GM21717 (cell line): ENCODE measurements around the gene MFNG.
"Not testable (repeated sequence)": the region's sequence is repeated elsewhere in the genome, so short reads cannot be mapped to it uniquely, and the experiment has no call there.

Source experiments
- ATAC-seq: cut with Tn5 transposase; IDR thresholded peaks from one replicate; pipeline ENCODE4 v1.9.1; 2021; ENCODE audit warnings: mild to moderate bottlenecking, moderate library complexity; ENCODE audit not compliant: unreplicated experiment

The MFNG gene

GRCh38 chr22:37476389-37477329 is 9.5 kb downstream of the MFNG start:
- no peak for ATAC-seq

DNA sequence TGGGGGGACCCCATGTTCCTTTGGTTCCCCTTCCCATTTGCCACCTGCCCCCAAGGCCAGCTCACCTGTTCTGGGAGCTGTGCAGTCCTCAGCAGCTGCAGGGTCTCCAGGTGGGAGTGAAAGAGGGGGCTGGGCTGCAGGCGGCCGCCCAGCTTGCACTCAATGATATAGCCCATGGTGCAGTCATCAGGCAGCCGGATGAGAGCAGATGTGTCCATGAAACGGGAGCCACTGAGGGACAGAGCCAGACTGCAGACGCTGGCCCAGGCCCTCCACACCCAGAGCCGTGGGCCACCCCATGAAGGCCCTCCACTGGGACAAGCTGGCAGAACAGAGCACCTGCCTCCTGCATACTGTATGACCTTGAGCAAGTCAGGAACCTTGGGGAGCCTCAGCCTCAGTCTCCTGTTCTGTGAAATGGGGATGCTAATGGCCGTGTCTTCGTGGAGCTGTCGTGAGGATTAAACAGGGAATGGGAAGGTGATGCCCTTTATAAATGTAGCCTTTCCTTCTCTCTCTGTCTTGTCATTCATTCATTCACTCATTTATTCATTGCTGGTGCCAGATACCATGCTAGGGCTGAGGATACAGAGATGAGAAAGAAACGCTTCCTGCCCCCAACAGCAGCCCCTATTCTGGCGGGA is 11.6 kb downstream of the MFNG start:
- ATAC-seq = no peak

DNA sequence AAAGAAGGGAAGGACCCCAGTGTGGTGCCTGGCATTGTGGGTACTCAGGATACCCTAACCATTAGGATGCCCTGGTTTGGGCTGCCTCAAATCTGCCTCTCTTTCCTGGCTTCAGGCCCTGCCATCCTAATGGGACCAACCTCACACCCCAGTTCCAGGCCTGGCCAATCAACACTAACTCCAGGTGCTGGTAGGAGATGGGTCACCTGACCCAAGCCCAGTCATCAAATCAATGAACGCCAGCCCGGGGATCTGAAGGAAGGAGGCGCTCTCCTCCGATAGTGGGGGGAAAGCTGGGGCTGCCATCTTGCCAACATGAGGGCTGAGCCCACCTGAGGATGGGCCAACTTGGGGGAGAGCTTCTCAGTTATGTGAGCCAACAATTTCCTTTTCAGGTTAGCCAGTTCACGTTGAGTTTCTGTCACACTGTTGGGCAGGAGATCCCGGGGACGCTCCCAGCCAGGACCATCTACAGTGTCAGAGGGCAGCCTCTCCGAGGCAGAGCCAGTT is 12.7 kb downstream of the MFNG start:
- ATAC-seq = no peak

- ATAC-seq = no peak
Observed at GRCh38 chr22:37472418-37473006, 13.7 kb downstream of the MFNG start.

- ATAC-seq = no peak
Observed at GRCh38 chr22:37471727-37472417, 14.3 kb downstream of the MFNG start.

GRCh38 chr22:37470087-37470445 is 16.1 kb downstream of the MFNG start:
- ATAC-seq = no peak

- ATAC-seq = no peak
Observed at GRCh38 chr22:37469416-37470086, 16.6 kb downstream of the MFNG start.

GRCh38 chr22:37468201-37468695 is 17.9 kb downstream of the MFNG start:
- ATAC-seq = not testable (repeated sequence)

- ATAC-seq = no peak
Observed at GRCh38 chr22:37467391-37467955, 18.7 kb downstream of the MFNG start.

- ATAC-seq = peak; percentile 50
Observed at GRCh38 chr22:37464181-37464580, 22.0 kb downstream of the MFNG start.

- no peak for ATAC-seq
Observed at GRCh38 chr22:37462983-37463382, 23.2 kb downstream of the MFNG start.

DNA sequence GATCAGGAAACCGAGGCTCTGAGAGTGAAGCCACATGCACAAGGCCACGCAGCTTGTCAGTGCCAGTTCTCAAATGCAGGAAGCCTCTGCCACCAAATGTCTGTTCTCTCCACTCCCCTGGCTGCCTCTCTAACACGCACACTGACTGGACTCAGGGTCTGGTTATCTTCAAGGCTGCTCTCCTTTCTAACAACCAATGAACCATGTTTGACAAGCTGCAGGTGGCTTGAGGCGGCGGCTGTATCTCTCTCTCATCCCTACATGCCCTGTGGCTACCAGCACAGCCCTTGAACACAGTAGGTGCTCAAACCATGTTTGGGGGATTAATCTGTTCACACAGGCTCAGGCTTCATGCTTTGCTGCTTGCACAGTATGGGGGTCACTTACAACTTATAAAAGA is 23.7 kb downstream of the MFNG start:
- ATAC-seq = no peak

DNA sequence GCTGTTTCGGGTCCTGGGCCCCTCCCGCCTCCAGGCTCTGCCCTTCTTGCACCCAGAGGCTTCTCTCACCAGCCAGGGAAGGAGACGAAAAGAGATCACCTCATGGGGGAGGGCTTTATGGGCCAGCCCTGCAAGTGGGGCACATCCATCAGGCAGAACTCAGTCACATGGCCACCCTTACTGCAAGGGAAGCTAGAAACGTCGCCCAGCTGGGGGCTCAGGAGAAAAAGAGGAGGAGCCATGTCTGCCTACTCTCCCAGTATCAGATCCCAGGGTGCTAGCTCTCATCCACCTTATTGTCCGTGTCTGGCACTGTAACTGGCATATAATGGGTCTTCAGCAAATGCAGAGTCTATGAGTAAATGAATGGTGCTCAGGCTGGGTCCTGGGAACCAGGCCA is 24.2 kb downstream of the MFNG start:
- no peak for ATAC-seq

GRCh38 chr22:37460684-37461083 is 25.5 kb downstream of the MFNG start:
- no peak for ATAC-seq

DNA sequence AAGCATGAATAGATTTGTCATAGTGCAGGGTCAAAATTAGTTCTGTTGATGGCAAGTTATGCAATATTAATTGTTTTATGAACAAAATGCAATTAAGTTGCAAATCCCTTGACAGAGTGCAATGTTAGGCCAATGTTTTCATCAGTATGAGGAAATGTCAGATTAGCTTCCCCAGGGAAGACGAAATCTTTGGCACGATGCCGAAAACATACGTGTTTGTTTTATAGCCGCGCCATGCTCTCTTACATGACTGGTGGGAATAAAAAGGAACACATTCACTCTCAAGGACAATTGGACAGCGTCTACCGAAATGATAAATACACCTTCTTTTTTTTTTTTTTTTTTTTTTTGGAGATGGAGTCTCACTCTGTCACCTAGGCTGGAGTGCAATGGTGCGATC is 27.0 kb downstream of the MFNG start:
- ATAC-seq = no peak

DNA sequence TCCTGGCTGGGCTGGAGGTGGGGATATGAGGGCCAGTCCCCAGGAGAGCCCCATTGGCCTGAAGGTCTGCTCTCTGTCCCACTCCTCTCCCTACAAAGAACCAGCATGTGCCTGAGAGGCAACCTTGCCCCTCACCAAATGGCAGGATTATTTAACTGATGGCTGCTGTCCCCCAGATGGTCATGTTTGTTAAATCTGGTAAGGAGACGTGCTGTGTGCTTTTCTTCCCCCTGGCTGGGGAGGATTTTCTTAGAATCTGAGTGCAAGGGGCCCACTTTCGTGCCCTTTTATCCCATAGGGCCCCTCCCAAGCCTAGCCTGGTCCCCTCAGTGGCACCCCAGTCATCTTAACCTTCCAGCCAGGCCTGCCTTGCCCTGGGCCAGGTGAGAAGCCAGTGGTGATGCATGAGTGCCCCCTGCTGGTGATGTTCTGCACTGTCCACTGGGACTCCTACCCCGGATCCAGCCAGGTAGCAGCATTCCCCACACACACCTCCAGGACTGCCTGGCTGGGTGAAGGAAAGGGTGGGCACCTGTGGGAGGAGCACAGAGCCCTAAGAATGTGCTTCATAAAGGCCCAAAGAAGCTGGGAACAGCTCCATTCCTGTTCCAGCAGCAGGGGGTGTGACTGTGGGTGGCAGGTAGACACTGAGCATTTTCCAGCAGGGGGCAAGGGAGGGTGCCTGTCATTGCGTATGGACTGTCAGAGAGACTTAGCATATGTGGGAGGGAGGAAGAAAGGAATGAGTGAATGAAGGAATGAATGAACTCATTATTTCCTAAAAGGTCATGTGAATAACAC is 28.9 kb downstream of the MFNG start:
- peak; percentile 53 for ATAC-seq

DNA sequence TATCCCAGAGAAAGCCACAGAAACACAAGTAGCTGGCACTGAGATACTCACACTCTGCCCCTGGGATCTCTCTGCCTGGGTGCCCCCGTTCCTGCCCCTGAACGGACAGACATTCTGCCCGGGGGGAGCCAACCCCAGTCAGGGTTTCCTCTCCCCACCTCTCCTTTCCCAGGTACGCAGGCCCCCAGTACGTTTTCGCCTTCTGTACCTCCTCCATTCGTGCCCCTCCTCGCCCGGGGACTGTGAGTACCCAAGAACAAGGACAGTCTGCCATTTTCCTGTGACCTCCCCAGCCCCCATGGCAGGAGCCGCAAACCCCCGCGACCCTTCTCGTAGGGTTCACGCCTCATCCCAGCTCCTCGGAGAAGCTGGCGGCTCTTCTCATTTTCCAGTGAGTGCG is 29.8 kb downstream of the MFNG start:
- ATAC-seq = no peak

DNA sequence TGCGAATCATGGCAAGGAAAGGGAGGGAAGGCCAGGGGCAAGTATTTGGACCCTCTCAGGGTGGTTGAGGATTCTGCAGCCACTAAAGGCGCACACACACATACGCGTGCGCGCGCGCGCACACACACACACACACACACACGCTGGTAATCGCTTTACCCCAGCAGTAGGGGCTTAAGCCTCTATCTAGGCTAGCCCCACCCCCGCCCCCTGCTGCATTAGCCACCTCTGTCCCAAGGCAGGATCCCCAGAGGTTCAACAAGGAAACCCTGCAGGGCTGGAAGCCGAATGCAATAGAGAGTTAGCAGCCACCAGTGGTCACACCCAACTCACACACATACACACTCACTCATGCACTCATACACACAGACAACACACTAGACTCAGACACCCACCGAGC is 30.3 kb downstream of the MFNG start:
- no peak for ATAC-seq
